CD4-positive, alpha-beta memory T cell (primary cell): ENCODE data around the gene TSPAN10. TPM values are rescaled to one million over a fixed set of nuclear protein-coding genes. Genes with fewer than 3 reads are reported as not detected.

Experiments used
- CTCF ChIA-PET: fragments of 350-600 bp; sonication (Branson Sonifier 250); formaldehyde crosslinking; loops from one replicate; lab custom pipeline; 2021; ENCODE audit warnings: inconsistent platforms; ENCODE audit not compliant: partially characterized antibody; lab: Charles Lee
- POLR2A ChIA-PET: fragments of 350-600 bp; sonication (Branson Sonifier 250); formaldehyde crosslinking; loops from one replicate; lab custom pipeline; 2021; ENCODE audit not compliant: partially characterized antibody; lab: Charles Lee
- DNase-seq, 5 donors: peaks; one replicate each; pipeline versions ENCODE4 v3.0.0 to v3.0.0-alpha.2; 2020 to 2022; ENCODE audit warnings: mixed read lengths in 1 of 5
- H3K27ac ChIP-seq: one replicate; pipeline ENCODE4 v1.7.0; 2013; ENCODE audit warnings: low read depth, low read length
- H3K27me3 ChIP-seq: 2 replicates; pipeline ENCODE4 v1.7.0; 2013; ENCODE audit warnings: mild to moderate bottlenecking, low read length, moderate library complexity; ENCODE audit not compliant: insufficient read depth
- H3K36me3 ChIP-seq: 2 replicates; pipeline ENCODE4 v1.7.0; 2013; ENCODE audit warnings: mild to moderate bottlenecking, low read length, moderate library complexity; ENCODE audit not compliant: insufficient read depth
- H3K4me1 ChIP-seq: 2 replicates; pipeline ENCODE4 v1.7.0; 2013; ENCODE audit warnings: mild to moderate bottlenecking, low read length, moderate library complexity; ENCODE audit not compliant: insufficient read depth
- H3K4me3 ChIP-seq, 2 donors: one replicate each; pipeline ENCODE4 v1.7.0; 2013; ENCODE audit warnings: low read length in 2 of 2, mild to moderate bottlenecking in 1 of 2
- H3K9me3 ChIP-seq, 2 donors: one replicate each; pipeline ENCODE4 v1.7.0; 2013; ENCODE audit warnings: low read length in 2 of 2, control low read depth in 1 of 2; ENCODE audit not compliant: control insufficient read depth in 1 of 2
- H3K27ac Mint-ChIP-seq, 7 donors: one replicate each; pipeline ENCODE4 v1.8.0; 2020 to 2021; ENCODE audit warnings: mixed read lengths in 7 of 7, mild to moderate bottlenecking in 6 of 7, inconsistent platforms in 3 of 7, moderate library complexity in 3 of 7
- H3K27me3 Mint-ChIP-seq, 2 donors: one replicate each; pipeline ENCODE4 v1.8.0; 2020 to 2021; ENCODE audit warnings: mixed read lengths in 2 of 2
- H3K36me3 Mint-ChIP-seq, 2 donors: one replicate each; pipeline ENCODE4 v1.8.0; 2020 to 2021; ENCODE audit warnings: mixed read lengths in 2 of 2, inconsistent platforms in 1 of 2, mild to moderate bottlenecking in 1 of 2
- H3K4me1 Mint-ChIP-seq, 4 donors: one replicate each; pipeline ENCODE4 v1.8.0; 2020 to 2021; ENCODE audit warnings: mixed read lengths in 4 of 4, mild to moderate bottlenecking in 1 of 4
- H3K4me3 Mint-ChIP-seq, 8 donors: one replicate each; pipeline ENCODE4 v1.8.0; 2020 to 2021; ENCODE audit warnings: mixed read lengths in 8 of 8, mild to moderate bottlenecking in 7 of 8, moderate library complexity in 6 of 8, inconsistent platforms in 3 of 8
- H3K9me3 Mint-ChIP-seq, 8 donors: one replicate each; pipeline ENCODE4 v1.8.0; 2020 to 2021; ENCODE audit warnings: mixed read lengths in 8 of 8, mild to moderate bottlenecking in 5 of 8, inconsistent platforms in 3 of 8, moderate library complexity in 1 of 8
- intact Hi-C: fragments of 100-400 bp; cut with micrococcal nuclease; formaldehyde crosslinking; loops from one replicate; pipeline ENCODE4 v1.15.1; 2023
- polyA plus RNA-seq, 2 donors: library from polyadenylated mRNA; unstranded; fragments of 300-500 nt; fragmentation: Illumina TruSeq; gene quantifications; one replicate each; pipeline ENCODE4 v1.2.3, GENCODE V29; 2021
- total RNA-seq, 2 experiments: library from RNA; stranded (reverse); gene quantifications; one replicate each; pipeline ENCODE4 v1.2.3, GENCODE V29; 2021

Gene TSPAN10
- total and polyA plus RNA-seq, 4 experiments from 2014 or later = 0.10 to 1.2 (median 0.65) TPM

GRCh38 chr17:81691608-81692007 lies 54.6 kb downstream of the TSPAN10 start:
- no peak overlapping the region for H3K27ac Mint-ChIP-seq
- H3K36me3 Mint-ChIP-seq = peaks cover 19 to 47% of the 10 kb centered on the region in 2 donors
- ChIA-PET POLR2A (interaction anchor here (1.6 kb wide), 1 partner anchor 12 kb away, joined by 3 read pairs; the partner anchor contains the start of gene MRPL12), CTCF (no interaction called here)
- Histone ChIP-seq H3K4me1 (no peaks in the 10 kb centered on the region), H3K9me3 (no peaks in the 10 kb centered on the region), H3K4me3 (no peak overlapping the region), H3K36me3 (peaks cover 69% of the 10 kb centered on the region), H3K27me3 (no peaks in the 10 kb centered on the region), H3K27ac (no peak overlapping the region)
- no peak overlapping the region for H3K4me3 Mint-ChIP-seq
- H3K9me3 Mint-ChIP-seq = no peaks in the 10 kb centered on the region
- intact Hi-C loops = no loop called here
- DNase-seq = no peak
- H3K27me3 Mint-ChIP-seq = no peaks in the 10 kb centered on the region
- peaks cover 0 to 14% (median 3%) of the 10 kb centered on the region in 4 donors for H3K4me1 Mint-ChIP-seq

- no peaks in the 10 kb centered on the region for H3K4me1 ChIP-seq
- H3K27ac ChIP-seq = no peak overlapping the region
- no peak overlapping the region for H3K4me3 ChIP-seq
- H3K27me3 ChIP-seq = no peaks in the 10 kb centered on the region
- Mint-ChIP-seq H3K27me3 (no peaks in the 10 kb centered on the region), H3K4me1 (peaks cover 0 to 9% (median 3%) of the 10 kb centered on the region in 4 donors), H3K9me3 (no peaks in the 10 kb centered on the region), H3K36me3 (peaks cover 26 to 51% of the 10 kb centered on the region in 2 donors), H3K27ac (no peak overlapping the region), H3K4me3 (no peak overlapping the region)
- no peaks in the 10 kb centered on the region for H3K9me3 ChIP-seq
- intact Hi-C loops = no loop called here
- POLR2A ChIA-PET = interaction anchor here (0.6 to 1.1 kb wide), 2 partner anchors 9 to 12 kb away, joined by 3 read pairs; no protein-coding TSS in a partner anchor
- peaks cover 70% of the 10 kb centered on the region for H3K36me3 ChIP-seq
- no peak for DNase-seq
- CTCF ChIA-PET = no interaction called here
Measured at GRCh38 chr17:81693509-81694210, 56.7 kb downstream of the TSPAN10 start.

GRCh38 chr17:81694810-81695209 lies 57.8 kb downstream of the TSPAN10 start:
- H3K27me3 ChIP-seq = no peaks in the 10 kb centered on the region
- peaks cover 64% of the 10 kb centered on the region for H3K36me3 ChIP-seq
- H3K36me3 Mint-ChIP-seq = peaks cover 22 to 45% of the 10 kb centered on the region in 2 donors
- H3K27ac Mint-ChIP-seq = no peak overlapping the region
- DNase-seq = no peak
- H3K4me1 ChIP-seq = no peaks in the 10 kb centered on the region
- no peak overlapping the region for H3K4me3 Mint-ChIP-seq
- intact Hi-C loops = no loop called here
- no peaks in the 10 kb centered on the region for H3K27me3 Mint-ChIP-seq
- no peaks in the 10 kb centered on the region for H3K9me3 Mint-ChIP-seq
- H3K27ac ChIP-seq = no peak overlapping the region
- no peaks in the 10 kb centered on the region for H3K9me3 ChIP-seq
- POLR2A ChIA-PET = interaction anchor here (1.0 to 1.1 kb wide), 2 partner anchors 10 to 18 kb away, joined by 3 to 4 read pairs; no protein-coding TSS in a partner anchor
- H3K4me1 Mint-ChIP-seq = peaks cover 0 to 3% (median under 1%) of the 10 kb centered on the region in 4 donors
- H3K4me3 ChIP-seq = no peak overlapping the region
- CTCF ChIA-PET = no interaction called here

GRCh38 chr17:81695211-81695610 lies 58.2 kb downstream of the TSPAN10 start:
- Histone ChIP-seq H3K27me3 (no peaks in the 10 kb centered on the region), H3K4me1 (no peaks in the 10 kb centered on the region), H3K27ac (no peak overlapping the region), H3K9me3 (no peaks in the 10 kb centered on the region), H3K36me3 (peaks cover 60% of the 10 kb centered on the region), H3K4me3 (no peak overlapping the region)
- H3K27me3 Mint-ChIP-seq = no peaks in the 10 kb centered on the region
- H3K4me1 Mint-ChIP-seq = peaks cover 0 to 3% (median 0%) of the 10 kb centered on the region in 4 donors
- ChIA-PET CTCF (interaction anchor here (1.3 kb wide), 1 partner anchor 13 kb away, joined by 3 read pairs; no protein-coding TSS in a partner anchor), POLR2A (interaction anchor here (0.8 to 1.7 kb wide), 4 partner anchors 10 to 18 kb away, joined by 3 to 12 read pairs (median 4); partner anchors contain the start of genes ARL16 and HGS)
- DNase-seq = no peak
- no peak overlapping the region for H3K27ac Mint-ChIP-seq
- no peak overlapping the region for H3K4me3 Mint-ChIP-seq
- no peaks in the 10 kb centered on the region for H3K9me3 Mint-ChIP-seq
- peaks cover 22 to 41% of the 10 kb centered on the region in 2 donors for H3K36me3 Mint-ChIP-seq
- intact Hi-C loops = no loop called here

- peaks cover 56% of the 10 kb centered on the region for H3K36me3 ChIP-seq
- no peaks in the 10 kb centered on the region for H3K9me3 ChIP-seq
- ChIA-PET POLR2A (interaction anchor here (0.8 to 1.7 kb wide), 5 partner anchors 8 to 19 kb away, joined by 3 to 12 read pairs (median 4); partner anchors contain the start of genes ARL16 and HGS), CTCF (interaction anchor here (1.3 kb wide), 1 partner anchor 13 kb away, joined by 3 read pairs; no protein-coding TSS in a partner anchor)
- peaks cover 0 to 4% (median 1%) of the 10 kb centered on the region in 4 donors for H3K4me1 Mint-ChIP-seq
- no peak for DNase-seq
- no peak overlapping the region for H3K4me3 Mint-ChIP-seq
- H3K27ac Mint-ChIP-seq = no peak overlapping the region
- no peak overlapping the region for H3K27ac ChIP-seq
- intact Hi-C loops = no loop called here
- H3K27me3 ChIP-seq = no peaks in the 10 kb centered on the region
- peaks cover 22 to 42% of the 10 kb centered on the region in 2 donors for H3K36me3 Mint-ChIP-seq
- H3K9me3 Mint-ChIP-seq = no peaks in the 10 kb centered on the region
- peaks cover 1% of the 10 kb centered on the region for H3K4me1 ChIP-seq
- no peak overlapping the region for H3K4me3 ChIP-seq
- H3K27me3 Mint-ChIP-seq = no peaks in the 10 kb centered on the region
Measured at GRCh38 chr17:81695801-81696200, 58.8 kb downstream of the TSPAN10 start.

- Histone ChIP-seq H3K36me3 (peaks cover 54% of the 10 kb centered on the region), H3K4me3 (no peak overlapping the region), H3K4me1 (peaks cover 7% of the 10 kb centered on the region), H3K27me3 (no peaks in the 10 kb centered on the region), H3K9me3 (no peaks in the 10 kb centered on the region), H3K27ac (no peak overlapping the region)
- Mint-ChIP-seq H3K27ac (no peak overlapping the region), H3K36me3 (peaks cover 22 to 41% of the 10 kb centered on the region in 2 donors), H3K27me3 (no peaks in the 10 kb centered on the region), H3K4me1 (peaks cover under 1 to 7% (median 5%) of the 10 kb centered on the region in 4 donors), H3K9me3 (no peaks in the 10 kb centered on the region), H3K4me3 (no peak overlapping the region)
- DNase-seq = no peak
- POLR2A ChIA-PET = interaction anchor here (1.1 to 1.7 kb wide), 3 partner anchors 9 to 13 kb away, joined by 4 to 12 read pairs (median 4); partner anchors contain the start of genes ARL16 and HGS
- intact Hi-C loops = no loop called here
- CTCF ChIA-PET = interaction anchor here (1.3 kb wide), 1 partner anchor 14 kb away, joined by 3 read pairs; no protein-coding TSS in a partner anchor
Measured at GRCh38 chr17:81696218-81696941, 59.4 kb downstream of the TSPAN10 start.
